ENCODE data around the gene CRIP2.
A peak's percentile ranks its signal among the peaks of the same experiment; 100 is the strongest.

Gene CRIP2

GRCh38 chr14:105489542-105490266 is 15.1 kb downstream of the CRIP2 start:
- peak; percentile 69 to 79 for DNase-seq

GRCh38 chr14:105490267-105490571 is 15.6 kb downstream of the CRIP2 start:
- DNase-seq, result no peak

DNA sequence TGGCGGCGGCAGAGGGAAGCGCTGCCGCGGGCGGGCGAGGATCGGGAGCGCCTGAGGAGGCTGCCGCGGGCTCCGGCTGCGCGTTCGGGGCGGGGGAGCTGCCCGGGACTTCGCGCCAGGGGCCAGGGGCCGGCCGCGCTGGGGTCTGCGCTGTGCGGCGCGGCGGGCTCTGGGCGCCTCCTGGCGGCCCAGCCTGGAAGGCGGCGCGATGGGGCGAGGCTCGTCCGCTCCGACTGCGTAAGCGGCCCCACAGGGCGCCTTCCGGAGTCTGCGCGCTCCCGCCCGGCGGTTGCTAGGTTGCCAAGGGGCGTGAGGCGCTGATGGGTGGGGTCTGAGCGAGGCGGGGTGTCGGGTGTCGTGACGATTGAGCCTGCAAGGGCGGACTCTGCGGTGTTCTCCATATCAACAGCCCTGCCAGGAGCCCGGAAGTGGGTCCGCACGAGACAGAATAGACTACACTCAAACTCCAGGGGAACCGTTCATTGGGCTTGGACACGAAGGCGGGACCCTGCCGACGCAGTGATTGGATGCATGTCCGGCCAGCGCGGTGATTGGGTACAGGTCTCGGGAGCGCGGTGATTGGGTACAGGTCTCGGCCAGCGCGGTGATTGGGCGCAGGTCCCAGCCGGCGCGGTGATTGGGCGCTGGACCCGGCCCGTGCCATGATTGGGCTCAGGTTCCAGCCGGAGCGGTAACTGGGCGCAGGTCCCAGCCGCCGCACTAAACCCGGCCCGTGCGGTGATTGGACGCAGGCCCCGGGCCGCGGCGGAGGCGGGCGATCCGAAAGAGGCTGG is 16.1 kb downstream of the CRIP2 start, which contains the start of gene TEDC1:
TSS of gene TEDC1 (plus strand) at position 675 of the 794 bp plus-strand sequence. CDS start 130 bp downstream, outside the sequence.
- peak; percentile 100 for DNase-seq

DNA sequence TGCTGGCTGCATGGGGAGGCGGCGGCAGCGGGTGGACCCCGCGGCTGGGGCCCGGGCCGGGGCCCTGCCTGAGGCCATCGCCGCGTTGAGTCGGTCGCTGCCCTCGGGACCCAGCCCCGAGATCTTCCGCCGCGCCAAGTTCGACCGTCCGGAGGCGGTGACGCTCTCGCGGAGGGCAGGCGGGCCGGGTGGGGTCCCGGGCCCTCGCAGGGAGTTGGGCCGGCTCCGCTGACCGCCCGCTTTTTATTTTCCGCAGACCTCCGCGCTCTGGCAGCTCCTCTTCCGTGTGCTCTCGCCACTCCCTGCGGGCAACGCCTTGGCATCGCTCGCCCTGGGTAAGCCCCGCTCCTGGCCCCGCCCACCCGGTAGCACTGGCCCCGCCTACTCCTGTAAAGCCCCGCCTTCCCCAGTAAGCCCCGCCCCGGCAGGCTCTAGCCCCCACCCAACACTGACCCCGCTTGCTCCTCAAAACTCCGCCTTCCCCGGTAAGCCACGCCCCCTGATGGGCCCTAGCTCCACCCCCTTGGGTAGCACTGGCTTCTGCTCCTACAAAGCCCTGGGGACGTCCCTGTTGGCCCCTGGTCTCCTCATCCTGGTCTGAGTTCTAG is 16.8 kb downstream of the CRIP2 start:
- DNase-seq, result peak; percentile 21 to 63

DNA sequence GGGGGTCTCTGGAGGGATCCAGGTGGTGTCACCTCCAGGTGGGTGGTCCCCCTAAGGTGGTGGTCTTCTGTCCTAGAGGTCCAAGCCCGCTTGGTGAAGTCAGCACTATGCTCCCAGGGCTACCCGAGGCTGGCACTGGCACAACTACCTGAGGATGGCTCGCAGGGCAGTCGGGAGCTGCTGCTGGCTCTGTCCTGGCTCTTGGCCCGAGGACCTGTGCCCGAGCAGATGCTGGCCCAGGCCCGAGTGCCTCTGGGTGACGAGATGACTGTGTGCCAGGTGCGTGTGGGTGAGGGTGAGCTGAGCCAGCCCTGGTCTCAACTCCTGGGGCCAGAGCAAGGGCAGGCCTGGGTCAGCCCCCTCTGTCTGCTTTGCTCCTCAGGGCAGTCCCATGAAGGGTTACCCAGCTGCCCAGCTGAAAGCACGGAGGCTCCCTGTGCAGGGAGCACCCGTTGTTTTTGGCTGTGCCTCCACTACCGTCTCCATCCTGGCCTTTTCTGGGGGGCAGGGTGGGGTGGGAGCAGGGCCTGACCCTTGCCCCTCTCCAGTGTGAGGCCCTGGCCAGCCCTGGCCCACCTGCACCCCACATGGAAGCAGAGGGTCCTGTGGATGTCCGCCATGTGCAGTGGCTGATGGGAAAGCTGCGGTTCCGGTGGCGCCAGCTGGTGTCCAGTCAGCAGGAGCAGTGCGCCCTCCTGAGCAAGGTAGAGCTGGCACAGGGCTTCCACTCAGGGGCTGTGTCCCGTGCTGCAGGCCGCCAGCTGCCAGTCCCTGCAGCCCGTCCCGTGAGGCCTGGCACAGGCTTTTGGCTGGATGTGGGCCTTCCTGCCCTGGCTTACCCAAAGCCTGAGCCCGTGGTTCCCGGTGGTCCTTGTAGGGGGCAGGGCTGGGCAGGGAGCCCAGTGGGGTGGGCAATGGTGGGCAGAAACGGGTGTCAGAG is 17.7 kb downstream of the CRIP2 start:
- no peak for DNase-seq

- no peak for DNase-seq
These were observed 18.6 kb downstream of the CRIP2 start for GRCh38 chr14:105492971-105493871.

DNA sequence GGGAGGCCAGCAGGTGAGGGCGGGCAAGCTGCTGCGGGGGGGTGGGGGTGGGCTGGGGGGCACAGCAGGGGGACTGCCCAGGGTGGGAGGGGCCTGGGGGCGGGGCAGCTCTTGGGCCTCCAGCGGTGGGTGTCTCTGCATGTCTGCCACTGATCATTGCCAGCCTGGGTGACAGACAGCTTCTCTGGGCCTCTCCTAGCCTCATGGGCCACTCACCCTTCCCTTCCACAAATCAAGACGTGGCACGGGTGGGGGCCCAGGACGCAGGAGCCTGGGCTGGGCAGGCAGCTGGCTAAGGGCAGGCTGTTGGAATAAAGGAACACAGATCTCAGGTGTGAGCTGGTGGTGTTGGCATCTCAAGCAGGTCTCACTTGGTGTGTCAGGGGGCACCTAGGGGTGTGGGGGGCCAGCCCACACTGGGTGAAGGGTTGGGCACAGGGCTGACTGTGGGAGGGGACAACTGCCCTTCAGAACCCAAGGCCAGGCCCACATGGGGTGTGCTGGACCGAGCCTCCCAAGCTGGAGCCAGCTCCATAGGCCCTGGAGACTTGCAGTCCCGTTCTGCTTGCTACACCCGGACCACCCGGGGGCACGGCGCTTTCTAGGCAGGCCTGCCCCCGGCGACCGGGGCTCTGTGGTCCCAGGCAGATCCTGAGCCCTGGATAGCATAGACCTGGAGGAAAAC is 19.4 kb downstream of the CRIP2 start:
- no peak for DNase-seq

- no peak for DNase-seq
These were observed 19.9 kb downstream of the CRIP2 start for GRCh38 chr14:105494606-105494929.

DNA sequence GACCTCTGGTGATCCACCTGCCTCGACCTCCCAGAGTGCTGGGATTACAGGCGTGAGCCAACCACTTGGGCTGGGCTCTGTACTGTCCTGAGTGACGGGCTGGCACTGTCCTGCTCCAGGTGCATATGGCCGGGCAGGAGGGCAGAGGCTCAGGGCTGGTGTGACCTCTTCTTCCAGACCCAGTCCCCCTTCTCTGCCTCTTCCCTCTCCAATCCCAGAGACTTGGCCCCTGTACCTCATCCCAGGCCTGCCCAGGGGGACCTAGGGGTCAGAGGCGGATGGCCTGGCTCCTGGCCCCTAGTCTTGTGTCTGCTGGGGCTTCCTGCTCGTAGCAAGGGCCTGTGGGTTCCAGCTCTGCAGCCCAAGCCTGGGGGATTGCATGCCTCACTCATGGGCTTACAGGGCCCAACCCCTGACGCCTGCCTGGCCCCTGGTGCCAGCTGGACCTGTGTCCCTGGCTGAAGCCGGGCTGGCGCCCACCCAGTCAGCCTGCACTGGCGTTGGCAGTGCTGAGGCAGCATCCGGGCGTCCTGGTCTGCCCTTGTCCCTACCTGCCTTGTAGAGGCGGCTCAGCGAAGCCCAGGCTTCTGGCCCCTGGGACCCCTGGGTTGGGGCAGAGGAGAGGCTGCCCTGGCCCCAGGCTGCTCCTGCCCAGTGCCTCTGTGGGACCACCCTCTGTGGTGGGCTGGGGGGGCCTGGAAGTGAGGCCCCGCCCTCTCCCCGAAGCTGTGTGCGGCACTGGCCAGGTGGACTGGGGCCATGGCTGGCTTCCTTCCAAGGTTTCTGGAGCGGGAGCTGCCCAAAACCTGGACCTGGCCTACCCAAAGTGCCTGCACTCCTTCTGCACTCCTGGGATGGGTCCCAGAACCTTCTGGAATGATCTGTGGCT is 20.7 kb downstream of the CRIP2 start:
- no peak for DNase-seq

GRCh38 chr14:105495990-105496830 is 21.6 kb downstream of the CRIP2 start:
- DNase-seq, result no peak

DNA sequence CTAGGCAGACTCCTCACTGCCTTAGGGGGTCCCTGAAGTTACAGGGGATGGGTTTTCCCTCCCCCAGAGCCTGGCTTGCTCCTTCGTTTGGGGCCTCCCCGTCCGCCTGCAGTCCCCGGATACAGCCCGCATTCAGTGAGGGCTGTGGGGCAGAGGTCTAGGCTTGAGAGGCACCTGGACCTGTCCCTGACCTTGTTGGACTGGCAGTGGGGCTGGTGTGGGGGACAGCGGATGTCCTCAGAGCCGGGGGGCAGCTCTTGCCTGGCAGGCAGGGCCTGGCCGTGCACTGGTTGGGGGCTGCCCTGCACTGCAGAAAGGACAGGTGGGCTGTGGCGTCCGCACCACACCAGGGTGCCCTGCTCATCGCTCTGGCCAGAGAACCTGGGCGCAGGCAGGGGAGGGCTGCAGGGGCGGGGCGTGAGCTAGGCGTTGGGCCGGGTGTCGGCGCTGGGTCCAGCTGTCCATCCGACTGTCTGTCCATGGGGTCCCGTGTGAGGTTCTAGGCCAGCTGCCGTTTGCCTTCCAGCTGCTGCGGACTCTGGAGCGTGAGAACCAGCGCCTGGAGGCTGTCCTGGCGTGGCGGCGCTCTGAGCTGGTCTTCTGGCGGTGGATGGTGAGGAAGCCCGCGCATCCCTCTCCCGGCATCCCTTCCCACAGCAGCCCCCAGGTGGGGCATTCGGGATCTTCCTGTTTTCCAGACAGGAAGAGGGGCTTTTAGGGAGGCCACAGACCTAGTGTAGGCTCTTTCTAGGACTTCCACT is 22.4 kb downstream of the CRIP2 start:
- DNase-seq, result no peak

- no peak for DNase-seq
These were observed 23.2 kb downstream of the CRIP2 start for GRCh38 chr14:105497671-105498429.

GRCh38 chr14:105498430-105499255 is 24.0 kb downstream of the CRIP2 start:
- DNase-seq, result no peak

- DNase-seq, result no peak
These were observed 24.8 kb downstream of the CRIP2 start for GRCh38 chr14:105499256-105500035.

GRCh38 chr14:105500036-105500725 is 25.6 kb downstream of the CRIP2 start:
- no peak for DNase-seq

Measured in NCI-H187 (cell line).